ENCODE results near the gene CHD2.
A peak's percentile ranks its signal among the peaks of the same experiment; 100 is the strongest.
"Not testable (repeated sequence)": the region's sequence is repeated elsewhere in the genome, so short reads cannot be mapped to it uniquely, and the experiment has no call there.

The CHD2 gene

DNA sequence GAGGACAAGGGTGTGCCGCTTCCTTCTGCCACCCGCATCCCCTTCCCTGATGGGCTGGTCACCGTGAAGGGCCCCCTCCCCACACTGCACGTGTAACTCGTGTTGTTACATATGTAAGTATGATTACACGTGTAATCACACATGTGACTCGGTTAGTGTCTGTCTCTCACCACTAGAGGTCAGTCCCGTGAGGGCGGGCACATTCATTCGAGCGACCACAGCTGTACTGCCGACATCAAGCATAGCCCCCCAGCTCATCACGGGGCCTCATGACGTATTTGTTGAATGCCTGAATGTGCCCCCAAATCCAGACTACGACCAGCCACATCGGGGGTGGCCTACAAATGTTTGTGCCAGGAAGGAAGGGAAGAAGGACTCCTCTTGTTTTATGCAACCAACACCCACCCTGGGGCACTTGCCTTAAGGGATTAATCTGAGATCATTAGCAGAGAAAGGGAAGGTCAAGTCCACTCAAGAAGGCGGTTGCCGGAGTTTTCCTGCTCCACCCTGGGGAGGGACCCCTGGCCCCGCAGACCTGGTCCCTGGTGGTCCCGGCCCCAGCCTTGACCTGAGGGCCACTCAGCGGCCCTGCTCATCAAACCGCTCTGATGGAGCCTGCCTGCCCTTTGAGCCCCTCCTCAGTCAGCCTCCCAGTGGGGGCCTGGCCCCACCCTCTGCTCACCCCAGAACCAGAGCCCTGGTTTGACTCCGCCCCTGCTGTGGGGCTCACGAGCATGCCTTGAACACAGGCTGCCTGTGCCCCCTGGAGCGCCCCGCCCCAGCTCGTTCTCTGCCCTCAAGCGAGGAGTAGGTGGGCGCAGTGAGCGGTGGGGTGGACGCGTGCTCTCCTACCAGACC, 136.1 kb downstream of the CHD2 start:
- no peak for DNase-seq (ENCODE audit: low spot score)

DNA sequence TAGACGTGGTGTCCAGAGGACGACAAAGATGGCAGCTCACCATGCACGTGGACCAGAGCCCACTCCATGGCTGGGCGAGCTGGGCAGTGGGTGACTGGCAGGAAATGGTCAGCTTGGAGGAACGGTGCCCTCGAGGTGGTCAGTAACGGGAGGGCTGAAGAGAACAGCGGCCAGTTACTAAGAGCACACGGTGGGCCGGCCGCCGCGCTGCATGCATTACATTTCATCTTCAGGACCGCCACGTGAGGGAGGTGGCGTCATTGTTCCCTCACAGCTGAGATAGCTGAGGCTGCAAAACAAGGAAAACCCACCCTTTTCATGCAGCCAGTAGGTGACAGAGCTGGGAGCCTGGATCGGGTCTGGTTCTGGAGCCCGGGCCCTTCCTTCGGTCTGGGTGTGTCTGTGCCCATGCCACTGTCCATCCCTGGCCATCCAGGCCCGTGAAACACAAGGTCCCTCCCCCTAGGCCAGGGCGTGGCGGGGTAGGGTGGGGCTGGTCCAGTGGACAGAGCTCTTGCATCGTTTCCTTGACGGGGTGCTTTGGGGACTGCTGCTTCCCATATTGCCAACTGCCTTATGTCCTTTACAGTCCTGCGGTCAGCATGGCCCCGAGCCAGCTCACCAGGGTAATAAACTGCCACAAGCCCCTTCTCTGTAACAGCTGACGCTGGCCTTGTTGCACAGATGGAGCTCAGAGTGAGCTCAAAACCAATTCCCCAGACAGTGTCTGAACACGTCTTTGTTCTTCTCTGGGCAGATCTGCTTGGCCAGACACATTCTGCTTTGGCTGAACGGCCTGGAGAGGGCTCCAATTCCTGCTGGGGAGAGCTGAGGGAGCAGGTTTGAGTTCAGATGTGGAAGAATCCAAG, 137.1 kb downstream of the CHD2 start:
- DNase-seq (ENCODE audit: low spot score) = peak; percentile 70

DNA sequence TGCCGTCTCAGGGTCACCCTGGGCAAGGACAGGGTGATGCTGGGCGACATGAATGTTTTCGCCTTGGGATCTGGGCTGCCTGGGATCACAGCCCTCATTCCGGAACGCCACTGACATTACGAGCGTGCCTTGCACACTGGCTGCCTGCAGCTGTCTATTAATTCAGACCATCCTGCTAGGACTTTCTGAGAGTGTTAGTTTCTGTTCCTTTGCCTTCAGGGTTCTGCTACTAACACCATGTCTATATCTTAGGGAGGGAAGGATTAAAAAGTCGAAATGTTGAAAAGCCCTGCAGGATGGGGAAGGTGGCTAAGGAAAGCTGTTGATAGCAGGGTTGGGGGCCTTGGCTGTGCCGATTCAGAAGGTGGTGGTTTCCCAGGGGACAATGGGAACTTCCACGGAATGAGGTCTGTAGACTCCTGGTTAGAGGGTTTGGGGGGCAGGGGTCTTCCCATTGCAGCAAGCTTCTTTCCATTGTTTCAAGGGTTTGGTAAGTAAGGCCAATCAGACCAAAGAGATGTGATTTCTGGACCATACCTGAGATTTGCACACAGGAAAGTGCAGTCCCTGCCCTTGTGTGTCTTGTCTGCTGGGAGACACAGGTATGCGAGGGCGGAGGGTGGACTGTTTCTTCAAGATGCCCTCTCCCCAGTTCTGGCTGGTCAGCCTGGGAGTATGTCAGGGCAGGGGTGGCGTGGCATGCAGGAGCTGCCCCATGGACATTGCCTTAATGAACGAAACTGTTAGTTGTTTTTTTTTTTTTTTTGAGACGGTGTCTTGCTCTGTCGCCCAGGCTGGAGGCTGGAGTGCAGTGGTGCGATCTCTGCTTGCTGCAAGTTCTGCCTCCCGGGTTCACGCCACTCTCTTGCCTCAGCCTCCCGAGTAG, 137.9 kb downstream of the CHD2 start:
- no peak for DNase-seq (ENCODE audit: low spot score)

DNA sequence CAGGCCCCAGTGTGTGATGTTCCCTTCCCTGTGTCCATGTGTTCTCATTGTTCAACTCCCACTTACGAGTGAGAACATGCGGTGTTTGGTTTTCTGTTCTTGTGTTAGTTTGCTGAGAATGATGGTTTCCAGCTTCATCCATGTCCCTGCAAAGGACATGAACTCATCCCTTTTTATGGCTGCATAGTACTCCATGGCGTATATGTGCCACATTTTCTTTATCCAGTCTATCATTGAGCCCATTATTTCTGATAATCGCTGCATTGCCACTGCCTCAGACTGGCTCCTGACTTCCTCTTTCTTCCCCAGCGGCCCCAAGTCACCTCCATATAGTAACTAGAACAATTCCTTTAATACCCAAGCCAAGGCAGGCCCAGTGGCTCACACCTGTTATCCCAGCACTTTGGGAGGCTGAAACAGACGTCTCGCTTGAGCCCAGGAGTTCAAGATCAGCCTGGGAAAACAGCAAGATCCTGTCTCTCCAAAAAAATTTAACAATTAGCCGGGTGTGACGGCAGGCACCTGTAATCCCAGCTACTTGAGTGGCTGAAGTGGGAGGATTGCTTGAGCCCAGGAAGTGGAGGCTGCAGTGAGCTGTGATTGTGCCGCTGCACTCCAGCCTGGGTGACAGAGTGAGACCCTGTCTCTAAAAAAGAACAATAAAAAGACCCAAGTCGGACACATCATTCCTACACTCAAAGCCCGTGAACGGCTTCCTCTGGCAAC, 139.6 kb downstream of the CHD2 start:
- not testable (repeated sequence) for DNase-seq (ENCODE audit: low spot score)

DNA sequence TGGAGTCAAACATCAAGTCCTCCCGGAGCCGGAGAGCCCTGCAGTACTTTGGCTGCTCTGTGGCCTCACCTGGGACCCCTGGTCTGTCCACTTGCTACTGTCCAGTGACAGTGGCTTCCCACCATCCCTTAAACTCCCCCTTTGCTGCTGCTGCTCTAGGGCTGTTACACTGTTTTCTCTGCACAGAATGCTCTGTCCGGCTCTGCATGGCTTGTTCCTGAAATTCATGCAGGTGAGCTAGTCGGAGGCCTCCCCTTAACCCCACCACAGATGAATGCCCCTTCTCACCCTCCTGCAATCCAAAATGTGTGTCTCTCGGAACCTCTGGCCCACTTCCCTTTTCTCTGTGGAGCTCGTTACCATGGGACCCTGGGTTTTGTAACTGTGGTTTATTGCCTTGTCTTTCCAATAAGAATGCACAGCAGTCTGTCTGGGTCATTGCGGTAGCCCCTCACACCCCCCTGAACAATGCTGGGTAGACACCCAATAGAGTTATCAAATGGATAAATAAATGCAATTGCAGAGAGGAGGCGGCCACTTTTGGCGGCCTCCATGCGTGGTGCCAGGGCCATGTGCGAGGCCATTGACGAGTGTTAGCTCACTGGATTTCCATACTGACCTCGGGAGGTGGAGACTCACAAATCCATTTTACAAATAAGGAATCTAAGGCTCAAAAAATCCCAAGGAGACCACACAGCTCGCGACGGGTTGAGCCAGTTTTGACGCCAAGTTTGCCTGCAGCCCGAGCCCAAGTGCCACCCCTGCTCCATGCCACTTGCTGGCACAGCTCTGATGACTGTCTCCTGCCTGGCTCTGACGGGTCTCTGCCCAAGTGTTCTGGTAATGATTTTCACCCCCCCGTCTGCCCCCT, 140.4 kb downstream of the CHD2 start:
- no peak for DNase-seq (ENCODE audit: low spot score)

DNA sequence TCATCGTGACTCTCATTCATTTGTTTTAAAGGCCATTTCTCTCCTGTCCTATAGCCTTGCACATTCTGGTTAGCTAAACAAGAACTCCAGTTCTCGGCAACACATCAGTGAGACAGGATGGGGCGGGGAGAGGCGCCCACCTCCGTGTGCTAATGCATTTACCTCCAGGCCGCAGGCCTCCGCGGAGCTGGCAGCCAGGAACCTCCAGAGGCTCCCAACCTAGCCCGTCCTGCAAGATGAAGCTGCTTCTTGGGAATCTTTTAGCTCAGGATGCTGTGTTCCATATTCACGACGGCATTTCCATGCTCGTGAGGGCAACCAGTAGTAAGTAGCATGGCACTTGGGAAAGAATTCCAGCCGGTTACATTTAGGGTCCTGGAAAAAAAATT, 141.0 kb downstream of the CHD2 start:
- DNase-seq (ENCODE audit: low spot score) = no peak

DNA sequence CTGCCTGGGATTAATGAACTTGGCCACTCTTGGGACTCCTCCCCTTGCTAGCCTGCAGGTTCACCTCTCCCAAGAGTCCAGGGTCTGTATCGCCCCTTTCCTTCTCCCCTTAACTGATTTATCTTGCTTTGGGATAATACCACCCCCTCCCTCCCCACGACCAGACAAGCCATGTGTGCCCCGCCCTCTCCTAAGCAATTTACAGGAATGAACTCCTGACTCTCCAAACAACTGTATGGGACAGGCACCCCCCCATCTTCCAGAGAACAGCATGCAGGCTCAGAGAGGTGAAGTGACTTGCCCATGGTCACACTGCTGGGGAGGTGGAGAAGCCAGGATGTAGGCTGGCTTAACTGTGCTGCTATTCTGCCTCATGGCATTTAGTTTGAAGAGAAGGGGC, 142.1 kb downstream of the CHD2 start:
- DNase-seq (ENCODE audit: low spot score) = no peak

DNA sequence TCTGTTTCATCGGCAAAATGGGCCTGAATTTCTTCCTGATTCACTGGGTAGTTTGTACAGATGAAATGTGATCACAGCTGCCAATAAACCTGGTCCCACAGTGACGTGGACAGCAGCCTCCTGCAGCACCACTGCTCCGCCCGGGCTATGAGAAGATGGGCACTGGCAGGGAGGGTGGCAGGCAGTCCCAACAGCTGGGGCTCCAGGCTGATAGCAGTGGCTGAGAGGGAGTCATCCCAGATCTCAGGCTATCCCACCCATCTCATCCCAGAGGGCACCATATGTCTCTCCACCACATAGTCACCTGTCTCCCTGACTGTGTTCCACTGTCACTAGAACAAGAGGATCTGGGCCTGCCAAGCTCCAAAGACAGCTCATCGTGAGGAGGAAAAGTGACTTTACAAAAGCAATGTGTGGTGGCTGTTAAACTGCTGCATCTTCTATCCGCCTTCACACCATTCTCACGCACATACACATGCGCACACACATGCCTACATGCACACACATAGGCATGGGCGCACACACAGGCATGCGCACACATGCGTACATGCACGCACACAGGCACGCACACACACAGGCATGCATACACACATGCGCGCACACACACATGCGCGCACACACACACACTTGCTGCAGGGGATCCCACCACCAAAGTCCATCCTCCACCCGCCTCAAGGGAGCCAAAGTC, 142.7 kb downstream of the CHD2 start:
- DNase-seq (ENCODE audit: low spot score) = no peak

DNA sequence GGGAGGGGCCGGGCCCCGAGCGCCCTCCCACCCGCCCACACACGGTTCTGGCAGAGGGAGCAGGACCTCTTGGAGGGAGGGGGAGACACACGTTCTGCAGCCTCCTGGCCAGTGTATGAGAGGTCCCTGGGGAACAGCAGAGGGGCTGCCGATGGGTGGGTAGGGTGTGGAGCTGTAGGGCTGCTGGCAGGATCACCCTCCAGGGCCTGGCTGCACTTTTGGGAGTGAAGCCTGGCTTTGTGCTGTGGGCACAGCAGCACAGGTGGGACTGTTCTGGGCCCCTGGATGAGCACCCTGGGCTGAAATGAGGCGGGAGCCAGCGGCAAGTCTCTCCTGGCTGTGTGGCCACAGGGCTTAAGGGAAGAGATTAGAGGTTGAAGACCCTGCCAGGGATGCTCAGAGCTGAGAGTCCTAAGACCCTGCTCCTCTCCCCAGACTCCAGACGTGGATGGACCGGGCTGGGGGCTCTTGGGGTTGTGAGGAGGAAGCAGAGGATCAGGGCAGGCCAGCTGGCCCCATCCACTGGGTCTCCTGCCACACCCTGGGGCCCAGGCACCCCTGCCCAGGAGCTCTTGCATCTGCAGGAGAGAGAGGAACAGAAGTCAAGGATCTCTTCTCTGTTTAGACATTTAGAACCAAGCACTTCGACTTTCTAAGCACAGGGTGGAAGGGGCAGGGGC, 143.6 kb downstream of the CHD2 start:
- DNase-seq (ENCODE audit: low spot score) = no peak

DNA sequence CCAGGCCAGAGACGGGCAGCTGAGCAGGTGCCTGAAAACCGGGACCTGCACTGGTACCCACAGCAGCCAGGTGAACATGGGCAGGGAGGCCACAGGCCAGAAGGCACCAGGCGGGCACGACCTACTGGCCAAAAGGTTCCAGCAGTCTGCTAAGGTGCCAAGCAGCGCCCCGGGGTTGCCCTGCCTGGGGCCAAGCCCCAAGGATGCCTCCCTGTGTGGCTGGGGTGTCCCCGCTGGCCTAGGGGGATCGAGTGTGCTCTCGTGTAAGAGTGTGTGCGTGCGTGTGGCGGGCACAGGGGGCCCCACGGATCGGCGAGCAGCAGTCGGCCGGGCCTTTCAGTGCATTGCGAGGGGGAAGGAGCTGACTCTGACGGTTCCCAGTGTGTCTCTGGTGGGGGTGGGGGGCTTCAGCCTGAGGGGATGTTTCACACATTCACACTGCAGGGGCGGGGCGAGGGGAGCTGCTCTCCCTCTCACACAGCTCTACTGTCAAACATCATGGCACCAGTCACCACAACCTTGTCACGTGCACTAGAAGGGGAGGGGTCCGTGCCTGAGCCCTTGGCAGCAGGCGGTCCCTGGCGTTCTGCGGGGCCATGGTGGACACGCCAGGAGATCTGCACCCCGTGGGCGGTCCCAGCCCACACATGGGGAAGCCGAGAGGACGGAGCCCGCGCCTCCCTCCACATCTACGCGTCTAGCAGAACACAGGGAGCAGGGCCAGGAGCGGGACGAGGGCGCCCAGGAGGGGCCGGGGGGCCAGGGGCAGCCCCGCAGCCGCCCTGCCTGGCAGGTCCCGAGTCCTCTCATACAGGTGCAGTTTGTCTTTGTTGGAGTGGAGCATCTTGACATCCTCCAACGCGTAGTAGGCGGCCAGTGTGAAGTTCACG, 144.4 kb downstream of the CHD2 start:
- DNase-seq (ENCODE audit: low spot score) = no peak

DNA sequence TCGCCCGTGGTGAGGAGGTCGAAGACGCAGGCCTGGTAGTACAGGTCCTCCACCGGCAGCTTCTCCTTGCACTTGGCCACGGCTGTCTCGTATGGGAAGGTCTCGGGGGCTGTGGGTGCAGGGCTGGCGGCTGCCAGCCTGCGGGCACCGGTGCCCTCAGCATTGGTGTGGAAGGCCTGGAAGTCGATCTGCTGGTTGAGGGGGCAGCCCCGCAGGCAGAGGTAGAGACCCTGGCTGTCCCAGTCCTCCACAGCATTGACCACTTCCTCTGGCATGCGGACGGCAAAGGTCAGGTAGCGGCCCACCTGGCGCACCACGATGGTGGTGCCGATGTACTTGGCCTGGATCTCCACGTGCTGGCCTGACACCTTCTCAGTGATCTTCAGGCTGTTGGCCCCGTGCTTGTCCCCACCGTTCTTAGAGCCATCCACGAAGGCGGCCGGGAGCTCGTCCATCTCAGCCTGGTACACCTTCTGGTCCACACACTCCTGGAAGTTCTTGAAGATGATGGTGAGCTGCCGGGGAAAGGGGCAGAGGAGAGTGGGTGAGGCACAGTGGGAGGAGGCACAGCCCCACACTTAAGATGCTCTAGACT, 145.2 kb downstream of the CHD2 start:
- DNase-seq (ENCODE audit: low spot score) = no peak

DNA sequence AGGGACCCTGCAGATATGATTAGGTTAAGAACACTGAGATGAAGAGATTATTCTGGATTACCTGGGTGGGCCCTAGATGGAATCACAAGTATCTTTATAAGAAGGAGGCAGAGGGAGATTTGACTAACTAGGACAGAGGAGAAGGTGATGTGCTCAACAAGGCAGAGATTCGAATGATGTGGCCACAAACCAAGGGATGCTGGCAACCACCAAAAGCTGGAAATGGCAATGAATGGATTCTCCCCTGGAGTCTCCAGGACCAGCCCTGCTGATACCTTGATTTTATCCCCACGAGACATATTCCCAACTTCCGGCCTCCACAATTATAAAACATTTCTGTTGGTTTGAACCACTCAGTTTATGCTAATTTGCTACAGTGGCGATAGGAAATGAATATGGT, 146.0 kb downstream of the CHD2 start:
- DNase-seq (ENCODE audit: low spot score) = no peak

DNA sequence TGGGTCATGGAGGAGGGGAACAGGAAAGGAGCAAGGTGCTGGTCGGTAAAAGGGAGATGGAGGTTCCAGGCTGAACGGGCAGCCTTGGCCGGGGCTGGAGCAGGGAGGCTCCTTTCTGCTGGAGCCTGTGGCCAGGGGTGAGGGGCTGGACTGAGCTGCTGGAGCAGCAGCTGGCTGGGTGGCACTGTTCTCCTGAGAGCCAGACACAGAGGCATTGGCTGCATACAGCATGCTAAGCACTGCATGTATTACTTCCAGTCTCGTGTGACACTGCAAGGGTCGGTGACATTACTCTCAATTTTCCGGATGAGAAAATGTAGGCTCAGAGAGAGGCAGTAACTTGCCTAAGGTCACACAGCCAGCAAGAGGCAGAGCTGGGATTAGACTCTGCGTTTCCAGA, 146.6 kb downstream of the CHD2 start:
- DNase-seq (ENCODE audit: low spot score) = no peak

DNA sequence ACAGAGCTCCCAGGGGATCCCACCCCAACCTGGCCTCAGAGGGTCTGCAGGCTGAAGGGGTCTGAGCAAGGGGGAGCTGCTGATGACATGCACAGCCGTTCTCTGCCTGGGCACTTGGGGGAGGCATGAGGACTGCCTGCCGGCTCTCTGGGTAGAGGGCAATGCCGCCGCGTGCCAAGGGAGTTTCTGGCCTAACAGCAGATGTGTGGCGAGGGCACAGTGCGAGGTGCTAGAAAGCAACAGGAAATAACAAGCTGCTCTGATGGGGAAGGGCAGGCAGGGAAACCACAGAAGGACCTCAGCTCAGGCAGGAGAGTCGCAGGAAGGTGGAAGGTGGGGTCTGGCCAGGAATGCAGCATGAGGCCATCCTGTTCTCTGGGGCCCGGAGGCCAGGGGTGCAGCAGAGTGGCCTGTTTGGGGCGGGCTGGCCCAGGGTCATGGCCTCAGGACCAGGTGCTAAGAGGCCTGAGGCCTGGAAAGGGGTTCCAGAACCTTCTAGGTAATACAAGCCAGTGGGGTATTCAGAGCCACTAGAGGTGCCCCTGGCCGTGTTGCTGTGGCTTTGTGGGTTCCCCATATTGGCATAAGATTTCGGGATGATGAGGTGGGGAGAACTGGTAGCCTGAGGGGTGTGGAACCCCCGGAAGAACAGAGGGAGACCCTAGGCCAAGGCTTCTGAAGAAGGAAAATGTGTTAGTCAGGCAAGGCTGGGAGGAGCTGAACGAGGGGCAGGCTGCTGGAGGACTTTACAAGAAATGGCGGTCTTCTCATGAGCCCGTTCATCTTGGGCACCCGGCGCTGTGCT, 147.7 kb downstream of the CHD2 start:
- DNase-seq (ENCODE audit: low spot score) = no peak

DNA sequence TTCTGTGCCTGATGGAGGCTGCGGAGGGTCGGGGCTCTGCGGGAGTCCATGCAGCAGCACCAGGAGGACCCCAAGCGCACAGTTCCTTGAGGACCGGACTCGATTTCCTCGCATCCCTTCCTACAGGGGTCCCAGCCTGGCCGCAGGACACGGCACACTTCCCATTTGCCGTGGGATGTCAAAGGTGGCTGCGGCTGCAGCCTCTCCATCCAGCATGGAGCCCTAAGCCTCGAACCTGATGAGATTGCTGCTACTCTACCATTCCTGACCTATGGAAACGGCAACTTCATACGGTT, 148.2 kb downstream of the CHD2 start:
- DNase-seq (ENCODE audit: low spot score) = no peak

DNA sequence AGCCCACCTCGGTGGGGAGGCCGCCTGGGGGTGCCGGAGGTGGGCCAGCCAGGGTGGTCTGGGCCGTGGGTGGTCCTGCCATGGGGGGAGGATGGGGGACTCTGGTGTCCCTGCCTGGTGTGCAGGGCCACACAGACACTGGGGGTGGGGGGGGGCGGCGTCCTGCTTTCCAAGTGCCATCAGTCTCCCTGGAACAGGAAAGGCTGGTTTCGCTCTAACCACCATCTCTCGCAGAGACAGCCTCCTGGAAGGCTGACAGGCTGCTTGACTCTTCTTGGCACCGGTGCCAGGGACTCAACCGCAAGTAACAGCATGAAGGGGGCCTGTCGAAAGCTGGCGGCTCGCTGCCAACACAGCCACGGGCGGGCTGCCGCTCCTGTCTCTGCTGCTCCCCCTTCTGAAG, 148.6 kb downstream of the CHD2 start:
- DNase-seq (ENCODE audit: low spot score) = peak; percentile 54

DNA sequence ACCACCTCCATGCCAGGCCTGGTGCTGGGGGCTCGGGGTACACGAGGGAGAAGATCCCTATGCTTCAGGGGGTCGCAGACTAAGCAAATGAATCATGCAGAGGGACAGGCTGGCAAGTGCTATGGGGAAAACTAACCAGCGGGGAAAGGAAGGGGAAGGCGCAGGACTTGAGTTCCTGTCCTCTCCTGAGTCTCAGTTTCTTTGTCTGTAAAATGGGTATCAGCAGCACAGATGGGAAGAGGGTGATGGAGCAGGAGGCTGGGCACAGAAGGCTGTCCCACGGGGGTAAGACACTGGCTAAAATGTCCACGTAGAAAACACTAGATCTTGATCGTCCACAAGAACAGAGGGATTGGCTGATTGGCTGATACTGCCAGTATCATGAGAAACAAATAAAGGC, 149.1 kb downstream of the CHD2 start:
- DNase-seq (ENCODE audit: low spot score) = no peak
